ENCODE data around the gene POLN.

GRCh38 chr4:2080429-2081300, 161.3 kb downstream of the POLN start:
- TF ChIP-seq CTCF (optimal IDR thresholded peaks at IDR 0.05 in 1 of 3, IDR thresholded peaks at IDR 0.05 in 1 of 3, conservative IDR thresholded peaks at IDR 0.05 in 1 of 3; ENCODE audit: extremely low read depth in 1 of 3, insufficient read depth in 2 of 3, low read length in 3 of 3) (no peak), EZH2 (IDR thresholded peaks at IDR 0.05; ENCODE audit: low read length) (no peak)

Measured in keratinocyte (primary cell).